Activated T-helper 17 cell treated with anti-CD3 and anti-CD28 coated beads, Interleukin-2, amount 50 U/mL, for 72 hours (primary cell): ENCODE data around the gene SERPINA3. TPM values are rescaled to one million over a fixed set of nuclear protein-coding genes. Genes with fewer than 3 reads are reported as not detected.

Experiments used
- ATAC-seq: fragments of 150-1000 bp; cut with Tn5 transposase; replicated peaks from 2 replicates; pipeline ENCODE4 v1.10.0; 2021; ENCODE audit warnings: mild to moderate bottlenecking, moderate library complexity
- H3K27ac Mint-ChIP-seq: one replicate; pipeline ENCODE4 v1.8.0; 2022; ENCODE audit warnings: mixed read lengths
- H3K27me3 Mint-ChIP-seq: one replicate; pipeline ENCODE4 v1.8.0; 2022; ENCODE audit warnings: mixed read lengths
- H3K36me3 Mint-ChIP-seq: one replicate; pipeline ENCODE4 v1.8.0; 2022; ENCODE audit warnings: low read depth, mild to moderate bottlenecking, mixed read lengths
- H3K4me1 Mint-ChIP-seq: one replicate; pipeline ENCODE4 v1.8.0; 2022; ENCODE audit warnings: mixed read lengths
- H3K4me3 Mint-ChIP-seq: one replicate; pipeline ENCODE4 v1.8.0; 2022; ENCODE audit warnings: mild to moderate bottlenecking, mixed read lengths
- H3K9me3 Mint-ChIP-seq: one replicate; pipeline ENCODE4 v1.8.0; 2022; ENCODE audit warnings: mixed read lengths
- total RNA-seq, 2 donors: library from RNA; stranded (reverse); gene quantifications; one replicate each; pipeline ENCODE4 v1.2.3, GENCODE V29; 2022

SERPINA3 gene
- total RNA-seq, 2 donors from 2014 or later, result not detected

GRCh38 chr14:94613720-94614644 is 1.8 kb downstream of the SERPINA3 start:
- Mint-ChIP-seq H3K4me3 (no peak overlapping the region), H3K4me1 (no peaks in the 10 kb centered on the region), H3K27ac (no peak overlapping the region), H3K36me3 (no peaks in the 10 kb centered on the region), H3K27me3 (peaks cover 6% of the 10 kb centered on the region), H3K9me3 (no peaks in the 10 kb centered on the region)
- no peak for ATAC-seq

- Mint-ChIP-seq H3K36me3 (no peaks in the 10 kb centered on the region), H3K4me3 (no peak overlapping the region), H3K4me1 (no peaks in the 10 kb centered on the region), H3K27me3 (peaks cover 7% of the 10 kb centered on the region), H3K27ac (no peak overlapping the region), H3K9me3 (peaks cover 4% of the 10 kb centered on the region)
- no peak for ATAC-seq
Observed at GRCh38 chr14:94614802-94615201, 2.6 kb downstream of the SERPINA3 start.

- Mint-ChIP-seq H3K4me3 (no peak overlapping the region), H3K27me3 (peaks cover 11% of the 10 kb centered on the region), H3K4me1 (no peaks in the 10 kb centered on the region), H3K36me3 (no peaks in the 10 kb centered on the region), H3K27ac (no peak overlapping the region), H3K9me3 (peaks cover 7% of the 10 kb centered on the region)
- no peak for ATAC-seq
Observed at GRCh38 chr14:94615254-94615653, 3.1 kb downstream of the SERPINA3 start.

GRCh38 chr14:94615823-94616570 is 3.8 kb downstream of the SERPINA3 start:
- no peaks in the 10 kb centered on the region for H3K36me3 Mint-ChIP-seq
- peaks cover 7% of the 10 kb centered on the region for H3K9me3 Mint-ChIP-seq
- no peak for ATAC-seq
- no peak overlapping the region for H3K4me3 Mint-ChIP-seq
- H3K4me1 Mint-ChIP-seq, result no peaks in the 10 kb centered on the region
- H3K27me3 Mint-ChIP-seq, result peaks cover 13% of the 10 kb centered on the region
- no peak overlapping the region for H3K27ac Mint-ChIP-seq

GRCh38 chr14:94617366-94617941 is 5.3 kb downstream of the SERPINA3 start:
- no peaks in the 10 kb centered on the region for H3K36me3 Mint-ChIP-seq
- H3K27ac Mint-ChIP-seq, result no peak overlapping the region
- no peak overlapping the region for H3K4me3 Mint-ChIP-seq
- H3K4me1 Mint-ChIP-seq, result no peaks in the 10 kb centered on the region
- H3K27me3 Mint-ChIP-seq, result peaks cover 10% of the 10 kb centered on the region
- H3K9me3 Mint-ChIP-seq, result peaks cover 7% of the 10 kb centered on the region
- ATAC-seq, result no peak

- no peaks in the 10 kb centered on the region for H3K36me3 Mint-ChIP-seq
- ATAC-seq, result no peak
Observed at GRCh38 chr14:94617988-94618822, 6.0 kb downstream of the SERPINA3 start.

GRCh38 chr14:94619297-94619696 is 7.1 kb downstream of the SERPINA3 start:
- ATAC-seq, result no peak
- H3K4me3 Mint-ChIP-seq, result no peak overlapping the region
- no peaks in the 10 kb centered on the region for H3K4me1 Mint-ChIP-seq
- peaks cover 7% of the 10 kb centered on the region for H3K9me3 Mint-ChIP-seq
- H3K27ac Mint-ChIP-seq, result no peak overlapping the region
- no peaks in the 10 kb centered on the region for H3K36me3 Mint-ChIP-seq
- peaks cover 10% of the 10 kb centered on the region for H3K27me3 Mint-ChIP-seq

More at GRCh38 chr14:94617988-94618822, 6.0 kb downstream of the SERPINA3 start:
- H3K27ac Mint-ChIP-seq, result no peak overlapping the region
- H3K27me3 Mint-ChIP-seq, result peaks cover 10% of the 10 kb centered on the region
- peaks cover 7% of the 10 kb centered on the region for H3K9me3 Mint-ChIP-seq
- no peak overlapping the region for H3K4me3 Mint-ChIP-seq
- no peaks in the 10 kb centered on the region for H3K4me1 Mint-ChIP-seq

GRCh38 chr14:94620597-94620996 is 8.4 kb downstream of the SERPINA3 start:
- H3K4me3 Mint-ChIP-seq, result no peak overlapping the region
- peaks cover 10% of the 10 kb centered on the region for H3K27me3 Mint-ChIP-seq
- no peak for ATAC-seq
- H3K9me3 Mint-ChIP-seq, result peaks cover 7% of the 10 kb centered on the region
- no peaks in the 10 kb centered on the region for H3K4me1 Mint-ChIP-seq
- no peaks in the 10 kb centered on the region for H3K36me3 Mint-ChIP-seq
- H3K27ac Mint-ChIP-seq, result no peak overlapping the region

GRCh38 chr14:94621358-94622134 is 9.4 kb downstream of the SERPINA3 start:
- Mint-ChIP-seq H3K4me3 (no peak overlapping the region), H3K9me3 (peaks cover 7% of the 10 kb centered on the region)

GRCh38 chr14:94622653-94623421 is 10.6 kb downstream of the SERPINA3 start:
- no peaks in the 10 kb centered on the region for H3K4me1 Mint-ChIP-seq
- H3K9me3 Mint-ChIP-seq, result peaks cover 7% of the 10 kb centered on the region
- peaks cover 13% of the 10 kb centered on the region for H3K27me3 Mint-ChIP-seq
- H3K4me3 Mint-ChIP-seq, result no peak overlapping the region
- ATAC-seq, result no peak
- H3K36me3 Mint-ChIP-seq, result no peaks in the 10 kb centered on the region
- H3K27ac Mint-ChIP-seq, result no peak overlapping the region

More at GRCh38 chr14:94621358-94622134, 9.4 kb downstream of the SERPINA3 start:
- H3K27me3 Mint-ChIP-seq, result peaks cover 7% of the 10 kb centered on the region
- H3K36me3 Mint-ChIP-seq, result no peaks in the 10 kb centered on the region
- no peak overlapping the region for H3K27ac Mint-ChIP-seq
- ATAC-seq, result no peak
- H3K4me1 Mint-ChIP-seq, result no peaks in the 10 kb centered on the region

- ATAC-seq, result no peak
- Mint-ChIP-seq H3K27me3 (peaks cover 13% of the 10 kb centered on the region), H3K9me3 (peaks cover 7% of the 10 kb centered on the region)
Observed at GRCh38 chr14:94623422-94623809, 11.2 kb downstream of the SERPINA3 start.

GRCh38 chr14:94623856-94624499 is 11.8 kb downstream of the SERPINA3 start:
- H3K4me3 Mint-ChIP-seq, result no peak overlapping the region

More at GRCh38 chr14:94623422-94623809, 11.2 kb downstream of the SERPINA3 start:
- H3K4me1 Mint-ChIP-seq, result no peaks in the 10 kb centered on the region
- no peaks in the 10 kb centered on the region for H3K36me3 Mint-ChIP-seq
- H3K27ac Mint-ChIP-seq, result no peak overlapping the region
- no peak overlapping the region for H3K4me3 Mint-ChIP-seq

More at GRCh38 chr14:94623856-94624499, 11.8 kb downstream of the SERPINA3 start:
- Mint-ChIP-seq H3K9me3 (peaks cover 7% of the 10 kb centered on the region), H3K27ac (no peak overlapping the region), H3K4me1 (no peaks in the 10 kb centered on the region), H3K27me3 (peaks cover 15% of the 10 kb centered on the region), H3K36me3 (no peaks in the 10 kb centered on the region)
- ATAC-seq, result no peak
